Activated T-cell treated with anti-CD3 and anti-CD28 coated beads for 1 hour (primary cell): ENCODE results near the gene P2RX7.
"Not testable (repeated sequence)": the region's sequence is repeated elsewhere in the genome, so short reads cannot be mapped to it uniquely, and the experiment has no call there.

ENCODE experiments used
- DNase-seq: peaks from one replicate; pipeline ENCODE4 v3.0.0-alpha.2; 2020; ENCODE audit warnings: low read depth

Gene P2RX7

GRCh38 chr12:121170611-121171260 is 38.1 kb downstream of the P2RX7 start:
- DNase-seq, result no peak

GRCh38 chr12:121172145-121172544 is 39.5 kb downstream of the P2RX7 start:
- no peak for DNase-seq

- no peak for DNase-seq
These were observed 42.9 kb downstream of the P2RX7 start for GRCh38 chr12:121175383-121176119.

GRCh38 chr12:121176826-121177529 is 44.3 kb downstream of the P2RX7 start:
- no peak for DNase-seq

GRCh38 chr12:121181181-121181580 is 48.5 kb downstream of the P2RX7 start:
- DNase-seq, result no peak

- no peak for DNase-seq
These were observed 49.7 kb downstream of the P2RX7 start for GRCh38 chr12:121182222-121182893.

- DNase-seq, result no peak
These were observed 51.7 kb downstream of the P2RX7 start for GRCh38 chr12:121184425-121184824.

GRCh38 chr12:121184984-121185889 is 52.6 kb downstream of the P2RX7 start:
- no peak for DNase-seq

GRCh38 chr12:121186826-121187225 is 54.1 kb downstream of the P2RX7 start:
- no peak for DNase-seq

- no peak for DNase-seq
These were observed 54.8 kb downstream of the P2RX7 start for GRCh38 chr12:121187501-121187900.

- DNase-seq, result no peak
These were observed 55.6 kb downstream of the P2RX7 start for GRCh38 chr12:121188227-121188626.

GRCh38 chr12:121189131-121189530 is 56.5 kb downstream of the P2RX7 start:
- no peak for DNase-seq

GRCh38 chr12:121189619-121190155 is 57.0 kb downstream of the P2RX7 start:
- DNase-seq, result no peak

- no peak for DNase-seq
These were observed 57.9 kb downstream of the P2RX7 start for GRCh38 chr12:121190523-121191031.

- no peak for DNase-seq
These were observed 58.5 kb downstream of the P2RX7 start for GRCh38 chr12:121191151-121191550.

- DNase-seq, result no peak
These were observed 64.2 kb downstream of the P2RX7 start for GRCh38 chr12:121196902-121197301.

GRCh38 chr12:121198949-121199348 is 66.3 kb downstream of the P2RX7 start:
- DNase-seq, result no peak

GRCh38 chr12:121201140-121201539 is 68.5 kb downstream of the P2RX7 start:
- not testable (repeated sequence) for DNase-seq

GRCh38 chr12:121202407-121203355 is 70.0 kb downstream of the P2RX7 start:
- DNase-seq, result no peak

GRCh38 chr12:121203482-121203881 is 70.8 kb downstream of the P2RX7 start:
- no peak for DNase-seq
